RPMI7951 (cell line): Measurements from ENCODE around the gene SVBP. TPM values are rescaled to one million over a fixed set of nuclear protein-coding genes. Genes with fewer than 3 reads are reported as not detected.
"Not testable (repeated sequence)": the region's sequence is repeated elsewhere in the genome, so short reads cannot be mapped to it uniquely, and the experiment has no call there.

Source experiments
- DNase-seq: peaks from one replicate; pipeline ENCODE4 v3.0.0-alpha.2; 2012; ENCODE audit warnings: low read depth
- total RNA-seq: library from RNA; depleted of rRNA; stranded (reverse); fragments of >200 nt; shearing (Covaris generic); gene quantifications from 2 replicates; pipeline ENCODE4 v1.2.3, GENCODE V29; 2014

SVBP gene
- total RNA-seq, 1 experiment from 2014 or later: 41.8 TPM

- DNase-seq: no peak
Observed at GRCh38 chr1:42841440-42842147, 24.4 kb upstream of the SVBP start.

- DNase-seq: no peak
Observed at GRCh38 chr1:42841010-42841409, 23.8 kb upstream of the SVBP start.

GRCh38 chr1:42838482-42839190 lies 21.4 kb upstream of the SVBP start:
- no peak for DNase-seq

GRCh38 chr1:42837709-42838108 lies 20.5 kb upstream of the SVBP start:
- DNase-seq: no peak

- no peak for DNase-seq
Observed at GRCh38 chr1:42835422-42835821, 18.2 kb upstream of the SVBP start.

- no peak for DNase-seq
Observed at GRCh38 chr1:42834803-42835202, 17.6 kb upstream of the SVBP start.

GRCh38 chr1:42833981-42834380 lies 16.8 kb upstream of the SVBP start:
- no peak for DNase-seq

- no peak for DNase-seq
Observed at GRCh38 chr1:42832641-42833240, 15.5 kb upstream of the SVBP start.

- no peak for DNase-seq
Observed at GRCh38 chr1:42831273-42831672, 14.1 kb upstream of the SVBP start.

GRCh38 chr1:42830631-42831030 lies 13.4 kb upstream of the SVBP start:
- no peak for DNase-seq

- no peak for DNase-seq
Observed at GRCh38 chr1:42825036-42825851, 8.0 kb upstream of the SVBP start.

GRCh38 chr1:42824481-42825035 lies 7.4 kb upstream of the SVBP start:
- DNase-seq: no peak

- DNase-seq: peak; percentile 14
Observed at GRCh38 chr1:42822800-42823392, 5.7 kb upstream of the SVBP start.

GRCh38 chr1:42821690-42822089 lies 4.5 kb upstream of the SVBP start:
- DNase-seq: no peak

GRCh38 chr1:42820813-42821212 lies 3.6 kb upstream of the SVBP start:
- no peak for DNase-seq

GRCh38 chr1:42817976-42818375 lies 779 bp upstream of the SVBP start:
- DNase-seq: no peak

GRCh38 chr1:42817440-42817767 lies 207 bp upstream of the SVBP start:
- DNase-seq: no peak

- peak; percentile 15 for DNase-seq
Observed at GRCh38 chr1:42815941-42816584, 1.1 kb downstream of the SVBP start.

GRCh38 chr1:42814815-42815214 lies 2.4 kb downstream of the SVBP start:
- not testable (repeated sequence) for DNase-seq

- no peak for DNase-seq
Observed at GRCh38 chr1:42807056-42807668, 10.0 kb downstream of the SVBP start.

GRCh38 chr1:42806593-42806992 lies 10.6 kb downstream of the SVBP start:
- DNase-seq: no peak
